ENCODE data around the gene CAMK2D. TPM values are rescaled to one million over a fixed set of nuclear protein-coding genes. Genes with fewer than 3 reads are reported as not detected.

The CAMK2D gene
- total RNA-seq, 2 donors from 2014 or later, result 132 to 187 TPM

DNA sequence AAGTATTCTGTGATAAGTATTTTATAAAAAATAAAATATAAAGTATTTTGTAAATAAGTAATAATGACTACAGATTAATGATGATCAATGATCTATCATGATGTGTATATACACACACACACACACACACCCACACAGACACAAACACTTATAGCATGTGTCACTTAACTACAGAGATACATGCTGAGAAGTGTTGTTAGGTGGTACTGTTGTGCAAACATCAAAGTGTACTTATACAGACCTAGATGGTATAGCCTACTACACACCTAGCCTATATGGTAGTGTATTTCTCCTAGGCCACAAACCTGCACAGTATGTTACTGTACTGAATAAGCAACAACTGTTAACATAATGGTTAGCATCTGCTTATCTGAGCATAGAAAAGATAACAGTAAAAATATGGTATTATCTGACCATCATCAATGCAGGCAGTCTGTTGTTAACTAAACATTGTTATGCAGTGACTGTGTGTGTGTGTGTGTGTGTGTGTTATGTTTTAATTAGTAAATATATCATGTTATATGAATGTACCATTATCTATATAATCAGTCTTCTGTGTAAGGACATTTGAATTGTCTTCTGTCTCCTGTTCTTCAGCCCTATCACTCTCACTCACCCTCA, 138.2 kb downstream of the CAMK2D start:
- H3K27ac ChIP-seq, result no peak overlapping the region

DNA sequence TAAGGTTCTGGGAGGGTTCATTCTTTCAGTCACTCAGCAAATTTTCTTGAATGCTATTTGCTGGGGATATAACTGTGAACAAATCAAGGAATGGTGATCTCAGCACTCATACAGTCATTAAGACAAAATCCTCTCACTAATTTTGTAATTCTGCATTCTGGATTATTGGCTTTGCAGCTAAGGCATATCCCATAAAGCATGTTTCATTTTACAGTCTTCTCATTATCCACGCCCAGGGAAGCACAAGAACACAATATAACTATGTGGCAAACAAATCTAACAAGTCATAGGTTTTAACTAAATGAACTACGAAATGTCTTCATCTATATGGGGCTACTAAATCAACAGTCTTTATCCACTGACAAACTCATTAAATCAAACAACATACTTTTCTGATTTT, 139.9 kb downstream of the CAMK2D start:
- TF ChIP-seq, protein P1, sequence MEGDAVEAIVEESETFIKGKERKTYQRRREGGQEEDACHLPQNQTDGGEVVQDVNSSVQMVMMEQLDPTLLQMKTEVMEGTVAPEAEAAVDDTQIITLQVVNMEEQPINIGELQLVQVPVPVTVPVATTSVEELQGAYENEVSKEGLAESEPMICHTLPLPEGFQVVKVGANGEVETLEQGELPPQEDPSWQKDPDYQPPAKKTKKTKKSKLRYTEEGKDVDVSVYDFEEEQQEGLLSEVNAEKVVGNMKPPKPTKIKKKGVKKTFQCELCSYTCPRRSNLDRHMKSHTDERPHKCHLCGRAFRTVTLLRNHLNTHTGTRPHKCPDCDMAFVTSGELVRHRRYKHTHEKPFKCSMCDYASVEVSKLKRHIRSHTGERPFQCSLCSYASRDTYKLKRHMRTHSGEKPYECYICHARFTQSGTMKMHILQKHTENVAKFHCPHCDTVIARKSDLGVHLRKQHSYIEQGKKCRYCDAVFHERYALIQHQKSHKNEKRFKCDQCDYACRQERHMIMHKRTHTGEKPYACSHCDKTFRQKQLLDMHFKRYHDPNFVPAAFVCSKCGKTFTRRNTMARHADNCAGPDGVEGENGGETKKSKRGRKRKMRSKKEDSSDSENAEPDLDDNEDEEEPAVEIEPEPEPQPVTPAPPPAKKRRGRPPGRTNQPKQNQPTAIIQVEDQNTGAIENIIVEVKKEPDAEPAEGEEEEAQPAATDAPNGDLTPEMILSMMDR (IDR thresholded peaks at IDR 0.05), result no peak
- no peak for DNase-seq (ENCODE audit: low spot score)
- Histone ChIP-seq H3K27me3 (no peaks in the 10 kb centered on the region), H3K27ac (no peak overlapping the region), H3K9me3 (no peaks in the 10 kb centered on the region), H3K4me1 (peaks cover 0 to 15% of the 10 kb centered on the region in 2 donors), H3K36me3 (no peaks in the 10 kb centered on the region), H3K4me3 (no peak overlapping the region)

More for the DNA sequence above, 138.2 kb downstream of the CAMK2D start:
- Histone ChIP-seq H3K27me3 (no peaks in the 10 kb centered on the region), H3K9me3 (no peaks in the 10 kb centered on the region), H3K4me3 (no peak overlapping the region), H3K36me3 (no peaks in the 10 kb centered on the region), H3K4me1 (peaks cover 0 to 18% of the 10 kb centered on the region in 2 donors)
- DNase-seq (ENCODE audit: low spot score), result no peak
- TF ChIP-seq, protein P1 (IDR thresholded peaks at IDR 0.05), result no peak

DNA sequence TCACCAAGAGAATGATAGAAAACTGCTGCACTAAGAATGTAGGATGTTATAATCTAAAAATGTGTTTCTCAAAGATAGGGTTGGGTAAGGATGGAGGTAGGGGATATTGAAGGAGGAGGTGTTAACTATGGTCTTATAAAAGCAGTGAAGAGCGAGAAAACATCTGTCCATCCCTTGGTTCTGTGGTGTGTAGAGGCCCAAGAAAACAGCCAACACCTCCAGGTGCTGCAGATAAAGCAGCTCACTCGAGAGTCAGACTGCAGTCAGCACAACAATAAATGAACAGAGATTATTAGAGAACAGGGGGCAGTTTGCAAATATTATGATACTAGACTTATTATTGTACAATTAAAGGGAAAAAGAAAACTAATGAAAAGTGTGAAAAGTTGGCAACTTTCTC, 141.5 kb downstream of the CAMK2D start:
- Histone ChIP-seq H3K27me3 (no peaks in the 10 kb centered on the region), H3K27ac (no peak overlapping the region), H3K36me3 (no peaks in the 10 kb centered on the region), H3K9me3 (no peaks in the 10 kb centered on the region), H3K4me3 (no peak overlapping the region), H3K4me1 (peaks cover 0 to 27% of the 10 kb centered on the region in 2 donors)
- TF ChIP-seq, protein P1 (IDR thresholded peaks at IDR 0.05), result no peak
- DNase-seq (ENCODE audit: low spot score), result no peak

DNA sequence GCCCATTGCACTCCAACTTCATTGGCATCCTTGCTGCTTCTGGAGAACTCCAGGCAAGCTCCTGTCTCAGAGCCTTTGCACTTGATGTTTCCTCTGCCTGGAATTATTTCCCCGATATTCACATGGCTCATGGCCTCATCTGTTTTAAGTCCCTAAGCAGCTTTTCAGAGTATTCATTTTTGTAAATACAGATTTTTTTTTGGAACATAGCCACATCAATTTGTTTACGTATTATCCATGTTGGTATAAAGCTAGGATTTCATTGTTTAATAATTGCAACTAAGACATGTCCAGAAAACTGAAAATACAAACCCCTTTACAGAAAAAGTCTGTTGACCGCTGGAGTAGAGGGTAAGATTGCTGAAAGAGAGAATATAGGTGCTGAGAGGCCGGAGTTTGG, 142.0 kb downstream of the CAMK2D start:
- Histone ChIP-seq H3K27me3 (no peaks in the 10 kb centered on the region), H3K27ac (peak overlapping the region in 1 of 2 donors; percentile 54), H3K36me3 (no peaks in the 10 kb centered on the region), H3K4me3 (no peak overlapping the region), H3K9me3 (no peaks in the 10 kb centered on the region), H3K4me1 (peaks cover 0 to 27% of the 10 kb centered on the region in 2 donors)
- DNase-seq (ENCODE audit: low spot score), result no peak
- TF ChIP-seq, protein P1 (IDR thresholded peaks at IDR 0.05), result no peak

DNA sequence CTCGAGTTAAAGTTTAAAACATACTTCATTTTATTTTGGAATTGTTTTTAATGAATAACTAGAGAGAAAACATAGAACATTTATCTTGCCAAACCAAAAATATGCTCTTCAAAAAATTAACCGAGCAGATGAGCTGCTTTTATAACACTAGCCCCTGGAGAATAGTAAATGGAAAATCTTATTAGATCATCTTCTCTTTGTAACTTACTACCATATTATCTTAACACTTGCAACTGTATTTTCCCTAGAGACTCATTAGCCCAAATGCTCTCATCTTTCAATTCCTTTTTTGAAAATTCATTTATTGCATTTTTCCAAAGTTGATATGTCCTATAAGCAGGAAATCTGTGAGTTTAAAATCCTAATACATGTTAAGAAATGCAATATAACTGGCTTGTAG, 143.3 kb downstream of the CAMK2D start:
- H3K27me3 ChIP-seq, result no peaks in the 10 kb centered on the region
- peak overlapping the region in 1 of 2 donors; percentile 54 for H3K27ac ChIP-seq
- H3K4me1 ChIP-seq, result peaks cover 0 to 40% of the 10 kb centered on the region in 2 donors
- no peak for DNase-seq (ENCODE audit: low spot score)
- H3K36me3 ChIP-seq, result no peaks in the 10 kb centered on the region
- no peak overlapping the region for H3K4me3 ChIP-seq
- TF ChIP-seq, protein P1 (IDR thresholded peaks at IDR 0.05), result no peak
- H3K9me3 ChIP-seq, result no peaks in the 10 kb centered on the region

DNA sequence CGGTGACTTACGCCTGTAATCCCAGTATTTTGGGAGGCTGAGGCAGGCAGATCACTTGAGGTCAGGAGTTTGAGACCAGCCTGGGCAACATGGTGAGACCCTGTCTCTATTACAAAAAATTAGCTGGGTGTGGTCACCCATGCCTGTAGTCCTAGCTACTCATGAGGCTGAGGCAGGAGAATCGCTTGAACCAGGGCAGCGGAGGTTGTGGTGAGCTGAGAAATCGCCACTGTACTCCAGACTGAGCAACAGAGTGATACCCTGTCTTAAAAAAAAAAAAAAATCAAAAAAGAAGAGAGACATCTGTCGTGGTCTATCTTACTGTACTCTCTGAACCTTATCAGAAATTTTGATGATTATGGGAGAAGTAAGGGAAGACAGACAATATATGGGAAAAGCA, 144.3 kb downstream of the CAMK2D start:
- no peak for DNase-seq (ENCODE audit: low spot score)
- no peaks in the 10 kb centered on the region for H3K9me3 ChIP-seq
- no peak overlapping the region for H3K4me3 ChIP-seq
- peaks cover 0 to 47% of the 10 kb centered on the region in 2 donors for H3K4me1 ChIP-seq
- TF ChIP-seq, protein P1 (IDR thresholded peaks at IDR 0.05), result no peak
- peak overlapping the region in 1 of 2 donors; percentile 54 for H3K27ac ChIP-seq
- H3K36me3 ChIP-seq, result no peaks in the 10 kb centered on the region
- H3K27me3 ChIP-seq, result no peaks in the 10 kb centered on the region
